ENCODE measurements around the gene EHBP1.
A peak's percentile ranks its signal among the peaks of the same experiment; 100 is the strongest.

Gene EHBP1

DNA sequence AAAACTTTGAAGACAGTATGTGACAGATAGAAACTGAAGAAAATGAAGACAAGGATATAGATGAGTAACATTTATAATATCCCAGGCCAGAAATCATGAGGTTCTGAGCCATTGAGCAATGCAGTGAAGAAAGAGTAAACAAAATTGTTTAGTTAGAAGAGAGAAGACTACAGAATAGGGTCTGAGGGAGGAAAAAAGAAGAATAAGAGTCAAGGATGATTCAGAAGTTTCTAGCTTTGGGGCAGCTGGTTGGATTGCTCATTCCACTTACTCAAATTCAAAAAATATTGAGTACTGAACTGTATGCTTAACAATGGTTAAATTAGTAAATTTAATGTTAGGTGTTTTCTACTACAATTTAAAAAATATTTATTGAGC, 190.1 kb downstream of the EHBP1 start:
- DNase-seq: no peak

DNA sequence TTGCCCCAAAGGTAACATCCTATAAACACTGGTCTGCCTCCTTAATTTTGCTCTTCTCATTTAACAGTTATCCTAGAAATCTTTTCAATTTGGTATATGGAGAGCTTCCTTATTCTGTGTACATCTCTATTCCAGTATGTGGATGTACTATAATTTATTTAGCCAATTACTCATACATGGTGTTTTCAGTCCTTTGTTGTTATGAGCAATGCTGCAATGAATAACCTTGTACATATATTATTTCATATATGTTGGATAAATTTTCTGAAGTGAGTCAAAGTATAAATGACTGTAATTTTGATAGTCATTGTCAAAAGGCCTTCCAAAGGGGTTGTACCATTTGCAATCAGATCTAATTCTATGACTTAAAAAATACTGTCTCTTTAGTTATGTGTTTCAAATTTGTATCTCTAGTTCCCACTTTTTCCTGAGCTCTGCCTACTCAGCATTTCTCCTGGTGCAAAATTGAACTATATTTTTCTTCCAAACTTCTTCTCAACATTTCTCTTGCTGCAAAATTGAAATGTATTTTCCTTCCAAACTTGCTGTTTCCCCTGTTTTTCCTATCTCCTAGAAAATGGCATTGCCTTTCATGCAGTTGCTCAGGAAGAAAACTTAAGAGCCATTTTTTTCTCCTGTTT, 191.8 kb downstream of the EHBP1 start:
- no peak for DNase-seq

DNA sequence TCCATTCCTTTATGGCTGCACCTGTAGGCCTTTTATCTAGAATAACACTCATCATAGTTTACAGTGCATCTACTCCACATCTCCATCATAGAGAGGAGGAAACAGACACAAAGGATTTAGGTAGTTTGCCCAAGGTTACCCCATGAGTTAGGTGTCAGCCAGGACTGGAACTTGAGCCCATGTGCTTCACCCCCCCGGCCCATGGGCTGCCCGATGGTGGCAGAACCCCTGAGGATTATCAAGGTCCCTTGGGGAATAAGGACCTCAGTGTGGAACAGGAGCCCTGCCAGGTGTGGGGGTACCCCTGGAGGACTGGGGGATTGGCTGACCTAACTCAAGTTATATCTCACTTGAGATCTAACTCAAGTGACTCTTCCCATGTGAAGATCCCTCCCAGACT, 198.8 kb downstream of the EHBP1 start:
- no peak for DNase-seq

DNA sequence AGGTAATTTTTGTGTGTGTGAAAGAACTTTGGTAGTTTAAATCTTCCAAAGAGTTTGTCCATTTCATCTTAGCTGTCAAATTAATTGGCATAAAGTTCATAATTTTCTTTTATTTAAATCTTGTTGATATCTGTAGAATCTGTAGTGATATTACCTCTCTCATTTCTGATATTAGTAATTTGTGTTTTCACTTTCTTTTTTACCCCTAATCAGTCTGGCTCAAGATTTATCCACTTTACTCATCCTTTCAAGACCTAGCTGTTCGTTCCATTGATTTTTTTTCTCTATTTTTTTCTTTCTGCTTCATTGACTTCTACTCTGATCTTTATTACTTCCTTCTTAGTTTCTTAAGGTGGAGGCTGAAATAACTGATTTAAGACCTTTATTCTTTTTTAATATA, 202.6 kb downstream of the EHBP1 start:
- DNase-seq: no peak

DNA sequence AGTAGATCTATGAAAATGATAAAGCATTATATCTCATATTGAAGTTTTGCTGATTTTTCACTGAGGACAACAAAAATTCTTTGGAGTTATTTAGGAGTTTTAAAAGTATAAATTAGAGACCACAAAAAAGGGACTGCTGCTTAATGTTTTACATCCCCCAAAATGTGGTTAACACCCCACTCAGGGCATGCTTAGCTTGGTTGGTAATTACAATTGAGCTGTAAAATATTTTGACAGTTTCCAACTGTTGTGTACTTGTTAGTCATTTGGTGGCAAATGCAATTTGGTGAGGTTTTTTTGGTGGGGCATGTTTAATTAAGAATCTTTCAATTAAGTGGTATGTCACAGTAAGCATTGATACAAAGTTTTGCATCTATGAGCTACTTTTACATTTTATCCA, 207.8 kb downstream of the EHBP1 start:
- no peak for DNase-seq

DNA sequence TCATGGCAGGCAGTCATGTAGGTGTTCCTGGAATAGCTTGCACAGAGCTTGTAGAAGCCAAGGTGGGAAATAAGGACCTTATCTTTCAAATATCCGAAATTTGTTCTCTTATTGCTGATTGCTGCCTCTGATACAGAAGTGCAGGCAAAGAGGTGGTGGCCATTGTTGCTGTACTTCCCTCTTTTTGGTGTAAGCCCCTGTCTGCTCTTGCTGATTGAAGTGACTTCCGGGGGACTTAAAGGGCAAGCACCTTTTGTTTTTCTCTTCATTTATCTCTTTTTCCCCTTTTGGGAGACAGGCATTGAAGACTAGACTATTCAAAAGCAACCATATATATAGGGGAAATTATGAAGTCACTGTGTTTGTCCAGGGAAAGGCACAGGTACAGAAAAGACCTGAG, 213.5 kb downstream of the EHBP1 start:
- no peak for DNase-seq

DNA sequence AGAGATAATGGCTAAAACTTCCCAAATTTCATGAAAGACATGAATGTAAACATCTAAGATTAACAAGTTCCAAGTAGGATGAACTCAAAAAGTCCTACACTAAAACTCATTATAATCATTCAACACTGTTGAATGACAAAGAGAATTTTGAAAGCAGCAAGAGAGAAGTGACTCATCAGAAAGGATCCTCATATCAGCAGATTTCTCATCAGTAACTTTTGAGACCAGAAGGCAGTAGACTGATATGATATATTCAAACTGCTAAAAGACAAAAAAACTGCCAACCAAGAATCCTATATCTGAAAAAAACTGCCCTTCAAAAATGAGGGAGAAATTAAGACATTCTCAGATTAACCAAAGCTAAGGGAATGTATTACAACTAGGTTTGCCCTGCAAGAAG, 214.6 kb downstream of the EHBP1 start:
- no peak for DNase-seq

DNA sequence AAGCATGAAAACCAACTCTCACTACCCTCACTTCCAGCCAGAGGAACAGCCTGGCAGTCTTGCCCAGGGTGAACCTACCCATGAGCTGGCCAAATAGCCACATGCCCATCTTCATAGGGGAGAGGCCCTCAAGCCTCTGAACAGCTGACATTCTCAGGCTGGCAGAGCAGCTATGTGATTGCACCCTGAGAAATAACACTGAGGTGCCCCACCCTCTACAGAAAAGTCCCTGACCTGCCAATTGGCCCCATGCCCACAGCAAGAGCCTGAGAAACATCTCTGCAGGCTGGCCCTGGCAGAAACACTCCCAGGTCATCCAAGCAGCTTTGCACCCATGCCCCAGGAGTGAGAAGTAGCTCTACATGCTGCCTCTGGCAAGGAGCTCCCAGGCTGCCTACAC, 217.7 kb downstream of the EHBP1 start:
- DNase-seq: no peak

DNA sequence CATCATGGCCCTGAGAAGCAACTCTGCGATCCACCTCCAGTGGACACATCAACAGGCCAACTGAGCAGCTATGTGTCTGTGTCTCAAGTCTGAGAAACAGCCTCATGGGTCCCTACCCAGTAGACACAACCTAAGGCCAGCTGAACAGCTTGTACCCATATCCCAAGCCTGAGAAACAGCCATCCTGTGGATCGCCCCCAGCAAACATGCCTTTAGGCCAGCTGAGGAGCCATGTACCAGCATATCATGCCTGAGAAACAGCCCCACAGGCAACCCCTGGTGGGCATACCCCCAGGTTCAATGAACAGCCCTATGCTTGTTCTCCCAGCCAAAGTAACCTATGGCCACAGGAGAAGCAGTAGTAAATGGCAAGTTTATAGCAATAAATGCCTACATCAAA, 218.4 kb downstream of the EHBP1 start:
- no peak for DNase-seq

DNA sequence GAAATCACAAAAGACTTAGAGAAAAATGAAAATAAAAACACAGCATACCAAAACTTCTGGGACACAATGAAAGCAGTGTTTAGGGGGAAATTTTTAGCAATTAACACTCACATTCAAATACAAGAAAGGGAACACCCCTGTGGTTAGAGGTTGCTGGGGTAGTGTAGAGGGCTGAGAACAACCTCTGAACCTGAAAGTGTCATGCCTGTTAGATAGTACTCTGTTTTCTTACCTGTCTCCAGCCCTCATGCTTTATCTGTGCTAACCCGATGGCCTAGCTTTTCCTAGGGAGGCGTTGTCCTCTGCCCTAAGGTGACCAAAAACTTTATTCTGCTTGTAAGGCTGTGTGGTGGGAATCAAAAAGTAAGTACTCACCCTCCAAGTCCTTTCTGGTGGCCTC, 222.5 kb downstream of the EHBP1 start:
- DNase-seq: no peak

DNA sequence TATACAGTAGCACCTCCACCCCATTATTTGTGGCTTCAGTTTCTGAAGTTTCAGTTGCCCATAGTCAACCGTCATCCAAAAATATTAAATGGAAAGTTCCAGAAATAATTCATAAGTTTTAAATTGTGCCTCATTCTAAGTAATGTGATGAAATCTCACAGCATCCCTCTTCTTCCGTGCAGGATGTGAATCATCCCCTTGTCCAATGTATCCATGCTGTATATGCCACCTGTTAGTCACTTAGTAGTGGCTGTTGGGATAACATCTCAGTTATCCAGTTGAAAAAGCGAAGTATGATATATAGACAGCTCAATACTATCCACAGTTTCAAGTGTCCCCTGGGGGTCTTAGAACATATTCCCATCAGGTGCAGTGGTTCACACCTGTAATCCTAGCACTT, 226.0 kb downstream of the EHBP1 start:
- no peak for DNase-seq

DNA sequence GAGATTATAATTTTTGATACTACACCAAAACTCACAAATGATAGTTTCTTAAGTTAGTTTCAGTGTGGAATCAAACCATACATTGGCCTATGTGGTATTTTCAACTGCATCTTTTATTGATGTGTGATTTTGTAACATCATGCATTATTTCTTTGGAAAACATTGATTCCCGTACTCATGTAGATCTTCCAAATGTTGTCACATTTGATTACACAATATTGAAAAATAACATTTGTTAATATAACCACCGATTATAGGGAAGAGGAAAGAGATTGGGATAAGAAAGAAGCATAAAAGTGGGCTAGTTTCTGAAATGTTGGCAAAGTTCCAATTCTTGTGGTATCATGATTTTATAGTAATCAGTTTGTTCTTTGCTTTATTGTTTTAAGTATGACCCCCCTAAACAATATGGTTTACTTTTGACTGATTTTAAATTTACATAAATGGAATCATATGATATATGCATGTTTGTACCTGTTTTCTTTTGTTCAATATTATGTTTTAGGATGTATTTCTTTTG, 227.9 kb downstream of the EHBP1 start:
- DNase-seq: no peak

DNA sequence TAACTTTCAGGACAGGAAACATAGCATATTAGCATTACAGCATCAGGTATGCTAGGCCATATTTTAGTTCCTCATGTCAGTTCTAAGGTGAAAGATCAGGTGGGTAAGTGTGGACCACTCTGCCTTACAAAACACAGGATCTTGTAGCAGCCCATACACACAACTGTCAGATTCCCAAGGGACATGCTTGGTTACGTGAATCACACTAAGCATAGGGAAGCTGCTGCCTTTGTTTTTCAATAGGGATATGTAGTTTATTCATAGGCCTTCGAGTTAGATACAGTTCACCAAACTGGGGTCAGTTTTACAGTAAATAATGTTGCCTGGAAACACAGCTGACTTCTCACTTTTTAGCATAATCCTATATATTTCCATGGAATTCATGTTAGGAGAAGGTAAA, 229.0 kb downstream of the EHBP1 start:
- no peak for DNase-seq

DNA sequence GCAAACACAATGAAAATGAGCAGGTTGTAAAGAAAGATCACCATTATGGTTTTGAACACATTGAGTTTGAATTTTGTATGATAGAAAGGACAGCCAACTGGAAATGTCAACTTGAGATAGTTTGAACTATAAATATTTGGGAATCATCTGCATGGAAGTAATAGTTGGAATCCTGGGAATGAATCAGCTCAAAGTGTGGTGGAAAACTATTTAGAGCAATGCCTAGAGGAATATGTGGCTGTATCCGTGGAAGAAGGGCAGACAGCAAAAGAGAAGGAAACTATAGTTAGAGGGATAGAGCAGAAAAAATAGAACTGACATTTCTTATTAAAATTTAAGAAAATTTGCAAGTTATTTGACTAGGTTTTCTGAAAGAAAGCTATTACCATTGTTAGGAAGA, 232.6 kb downstream of the EHBP1 start:
- no peak for DNase-seq

DNA sequence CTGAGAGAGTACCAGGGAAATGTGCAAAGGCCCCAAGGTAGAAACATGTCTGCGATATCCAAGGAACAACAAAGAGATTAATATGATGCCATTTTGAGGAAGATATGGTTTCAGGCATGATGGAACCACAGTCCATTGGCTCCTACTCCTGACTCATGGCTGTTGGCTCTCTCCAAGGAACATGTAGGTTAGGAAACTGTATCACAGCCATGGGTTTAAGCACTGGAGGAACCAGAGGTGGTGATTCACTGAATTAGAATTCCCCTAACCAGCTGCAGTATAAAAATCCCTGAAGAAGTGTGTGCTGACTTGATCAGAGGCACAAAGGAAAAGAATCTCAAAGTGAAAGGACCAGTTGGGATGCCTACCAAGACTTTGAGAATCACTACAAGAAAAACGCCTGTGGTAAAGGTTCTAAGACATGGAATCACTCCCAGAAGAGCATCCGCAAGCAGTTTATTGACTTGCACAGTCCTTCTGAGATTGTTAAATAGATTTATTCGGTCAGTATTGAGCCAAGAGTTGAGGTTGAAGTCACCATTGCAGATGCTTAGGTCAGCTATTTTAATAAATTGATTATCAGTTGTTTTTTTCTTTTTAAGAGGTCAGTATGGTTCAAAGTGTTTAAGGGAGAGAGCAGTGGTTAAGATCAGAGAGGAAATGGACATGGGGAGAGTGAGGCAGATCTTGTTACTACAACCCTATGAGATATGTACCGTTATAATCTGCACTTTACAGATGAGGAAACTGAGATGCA, 234.4 kb downstream of the EHBP1 start:
- DNase-seq: no peak

DNA sequence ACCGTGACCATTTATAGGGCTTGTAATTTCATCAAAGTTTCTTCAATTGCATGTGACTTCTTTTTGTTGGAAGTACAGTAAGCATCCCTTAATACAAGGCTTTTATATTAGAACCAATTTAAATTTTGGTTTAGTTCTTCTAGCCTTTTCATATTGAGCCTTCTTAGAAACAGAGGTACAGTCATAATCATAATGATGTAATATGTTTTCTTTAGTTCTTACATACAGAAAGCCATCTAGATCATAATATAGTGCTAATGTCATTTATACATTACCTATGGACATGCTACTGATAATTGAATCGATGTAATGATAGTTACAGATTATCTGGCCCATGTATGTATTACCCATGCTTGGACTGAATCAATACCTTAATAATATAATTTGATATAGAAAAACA, 235.2 kb downstream of the EHBP1 start:
- DNase-seq: no peak

DNA sequence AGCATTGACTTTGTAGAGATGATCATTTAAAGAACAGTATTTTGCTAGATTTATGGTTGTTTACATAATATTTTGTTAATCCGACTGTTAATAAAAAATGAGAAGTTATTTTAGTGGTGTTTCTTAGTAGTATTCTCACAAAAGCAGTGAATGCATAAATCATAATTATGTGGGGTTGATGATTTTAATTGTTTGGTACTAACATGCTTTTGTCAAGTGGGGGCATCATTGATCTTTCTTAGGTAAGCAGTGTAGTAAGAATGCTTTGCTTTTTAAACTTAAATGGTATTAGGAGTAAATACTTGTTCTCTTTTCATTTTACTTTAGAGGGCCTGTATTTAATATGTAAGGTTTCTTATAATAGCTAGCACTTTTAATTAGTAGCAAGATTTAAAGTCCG, 235.9 kb downstream of the EHBP1 start:
- no peak for DNase-seq

DNA sequence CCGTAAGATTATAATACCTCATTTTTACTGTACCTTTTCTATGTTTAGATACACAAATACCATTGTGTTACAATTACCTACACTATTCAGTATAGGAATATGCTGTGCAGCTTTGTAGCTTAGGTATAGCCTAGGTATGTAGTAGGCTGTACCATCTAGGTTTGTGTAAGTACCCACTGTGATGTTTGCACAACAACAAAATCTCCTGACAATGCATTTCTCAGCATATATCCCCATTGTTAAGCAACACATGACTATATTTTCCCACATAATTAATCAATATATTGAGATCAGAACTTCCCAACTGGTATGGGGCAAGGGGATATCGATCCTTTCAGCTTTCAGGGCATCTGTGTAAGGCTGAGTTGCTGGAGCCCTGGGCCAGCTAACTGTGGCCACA, 238.8 kb downstream of the EHBP1 start:
- DNase-seq: no peak

DNA sequence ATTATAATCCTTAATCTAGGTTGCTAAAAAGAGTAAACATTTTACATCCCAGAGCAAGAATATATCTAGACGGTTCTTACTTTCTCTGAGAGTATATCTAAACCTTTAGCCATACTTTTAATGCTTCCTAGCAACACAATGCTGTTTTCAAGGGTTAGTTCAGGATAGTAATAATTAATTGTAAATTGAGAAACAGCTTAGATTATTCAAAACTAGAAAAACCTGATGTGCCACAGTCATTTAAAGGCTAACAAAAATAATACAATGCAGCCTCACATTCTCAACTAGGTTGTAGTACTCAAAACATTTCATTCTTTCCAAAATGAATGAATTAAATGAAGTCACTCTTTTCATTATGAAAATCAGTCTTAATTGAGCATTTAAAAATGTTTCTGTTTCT, 241.9 kb downstream of the EHBP1 start:
- no peak for DNase-seq

DNA sequence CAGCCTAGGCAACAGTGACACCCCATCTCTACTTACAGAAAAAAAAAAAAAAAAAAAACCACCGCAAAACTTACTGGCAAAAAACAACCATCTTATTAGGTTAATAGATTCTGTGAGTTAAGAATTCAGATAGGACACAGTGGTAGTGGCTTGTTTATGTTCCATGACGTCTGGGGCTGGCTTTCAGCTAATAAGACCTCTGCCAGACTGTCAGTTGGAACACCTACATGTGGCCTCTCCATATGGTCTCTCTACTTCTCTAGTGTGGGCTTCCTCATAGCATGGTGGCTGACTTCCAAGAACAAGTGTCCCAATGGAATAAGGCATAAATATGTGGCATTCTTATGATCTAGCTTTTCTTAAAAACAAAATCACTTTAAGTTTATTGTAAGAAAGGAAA, 251.1 kb downstream of the EHBP1 start:
- DNase-seq: no peak

DNA sequence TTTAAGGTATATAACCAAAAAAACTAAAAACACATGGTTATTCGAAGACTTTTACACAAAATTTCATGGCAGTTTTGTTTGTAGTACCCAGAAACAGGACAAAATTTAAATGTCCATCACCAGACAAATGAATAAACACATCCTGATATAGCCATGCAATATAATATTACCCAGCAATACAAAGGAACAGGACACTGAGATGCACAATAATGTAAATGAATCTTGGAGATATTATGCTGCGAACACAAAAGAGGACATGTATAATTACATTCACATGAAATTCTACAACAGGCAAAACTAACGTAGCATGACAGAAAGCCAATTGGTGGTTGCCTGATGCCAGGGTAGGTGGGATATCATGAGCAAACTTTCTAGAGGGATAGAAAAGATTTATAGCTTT, 252.7 kb downstream of the EHBP1 start:
- no peak for DNase-seq

DNA sequence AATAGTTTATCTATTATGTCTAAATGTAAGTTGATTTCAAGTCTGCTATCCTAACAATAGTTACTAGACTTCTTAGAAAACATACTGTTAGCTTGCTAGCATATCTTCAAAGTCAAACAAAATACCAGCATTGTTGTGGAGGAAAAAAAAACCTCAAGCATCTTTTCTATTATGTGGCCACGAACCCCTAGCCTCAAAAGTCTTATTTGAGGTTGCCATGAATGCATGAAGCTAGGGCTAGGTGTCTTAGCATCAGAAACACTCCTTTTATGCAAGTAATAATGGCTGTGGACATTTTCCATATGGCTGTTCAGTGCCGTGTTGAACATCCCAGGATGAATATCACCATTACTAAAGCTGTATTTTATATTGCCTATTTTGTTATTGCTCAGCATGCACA, 258.5 kb downstream of the EHBP1 start:
- DNase-seq: peak; percentile 17

DNA sequence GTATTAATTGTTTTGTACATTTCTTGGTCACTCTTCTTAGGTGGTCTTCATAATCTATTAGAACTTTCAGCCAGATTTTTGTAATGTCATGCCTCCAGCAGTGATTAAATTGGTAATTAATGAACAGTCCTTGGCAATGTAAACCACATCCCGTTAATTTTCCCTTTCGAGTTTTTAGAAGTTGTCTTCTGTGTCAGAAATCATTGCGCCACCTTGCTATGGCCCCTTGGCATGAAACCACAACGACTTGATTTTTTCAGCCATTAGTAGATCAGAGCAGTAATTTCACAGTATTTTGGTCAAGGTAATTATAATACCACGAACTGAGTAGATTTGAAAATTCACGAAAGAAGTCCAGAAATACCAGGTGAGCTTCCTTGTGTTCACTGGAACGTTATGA, 259.2 kb downstream of the EHBP1 start:
- DNase-seq: peak; percentile 63

DNA sequence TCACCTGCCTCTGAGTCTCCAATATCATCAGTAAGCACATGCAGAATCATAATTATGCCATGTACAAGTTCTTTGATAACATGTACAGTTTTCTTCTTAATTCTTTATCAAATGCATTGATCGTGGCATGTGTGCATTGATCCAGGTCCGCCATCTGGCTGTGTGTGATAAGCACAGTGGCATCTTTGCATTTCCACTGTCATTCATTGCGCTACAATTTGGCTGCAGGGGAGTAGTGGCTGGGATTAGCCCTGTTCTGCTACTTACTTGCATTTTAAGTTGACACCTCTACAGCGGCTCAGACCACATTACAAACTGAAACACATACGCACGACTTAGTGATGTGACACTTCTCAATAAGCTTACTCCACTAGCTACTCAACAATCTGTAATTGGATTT, 261.5 kb downstream of the EHBP1 start:
- peak; percentile 39 for DNase-seq

DNA sequence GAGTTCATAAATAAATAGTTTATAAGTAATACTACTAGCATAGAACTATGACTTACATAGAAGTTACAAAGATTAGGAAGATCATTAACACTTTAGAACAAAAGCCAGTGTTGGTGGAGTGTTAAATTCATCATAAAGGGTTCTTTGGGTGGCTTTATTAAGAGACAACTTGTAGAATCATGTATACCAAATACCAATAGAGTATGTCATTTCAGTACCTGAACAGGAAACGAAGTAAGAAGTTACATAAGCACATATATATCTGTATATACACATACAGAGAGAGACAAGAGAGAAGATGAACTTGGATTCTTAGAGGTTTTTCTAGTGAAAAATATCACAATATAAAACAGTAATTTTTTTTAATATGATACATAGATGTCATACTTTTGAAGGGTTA, 262.7 kb downstream of the EHBP1 start:
- DNase-seq: no peak
